Coronary artery (tissue), 2 donors: ENCODE measurements around the gene LY6G5C.

Experiments used
- DNase-seq: peaks from one replicate; pipeline ENCODE4 v3.0.0-alpha.2; 2017; ENCODE audit warnings: low spot score
- H3K27ac ChIP-seq, 2 donors: fragments of 200-600 bp; sonication (generic); one replicate each; pipeline ENCODE4 v1.5.1; 2016 to 2019
- H3K4me3 ChIP-seq: fragments of 200-600 bp; sonication (generic); 2 replicates; pipeline ENCODE4 v1.5.1; 2016; ENCODE audit warnings: mild to moderate bottlenecking, moderate library complexity
- CTCF ChIP-seq: fragments of 200-600 bp; sonication (generic); IDR thresholded peaks from one replicate; pipeline ENCODE4 v1.5.1; 2019; ENCODE audit warnings: antibody characterized with exemption

Gene LY6G5C

DNA sequence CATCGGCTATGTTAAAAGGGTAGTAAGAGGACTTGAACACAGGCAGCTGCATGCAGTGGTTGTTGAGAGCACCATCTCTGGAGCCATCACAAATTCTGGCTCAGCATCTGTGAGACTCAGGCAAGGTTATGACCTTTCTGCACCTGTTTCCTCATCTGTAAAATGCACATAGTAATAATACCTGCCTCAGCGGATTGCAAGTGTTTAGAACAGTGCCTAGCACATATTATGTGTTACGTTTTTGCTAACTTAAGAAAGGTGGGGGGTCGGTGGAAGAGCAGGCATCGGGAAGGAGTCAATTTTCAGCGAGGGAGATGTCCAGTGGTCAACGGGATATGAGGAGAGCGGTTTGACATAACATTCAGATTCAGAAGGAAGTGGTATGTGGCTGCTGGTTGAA is 2.9 kb downstream of the LY6G5C start:
- H3K4me3 ChIP-seq: no peak overlapping the region
- no peak for TF ChIP-seq CTCF
- H3K27ac ChIP-seq: no peak overlapping the region
- DNase-seq: no peak

GRCh38 chr6:31676904-31677303 is 4.0 kb downstream of the LY6G5C start:
- H3K27ac ChIP-seq: no peak overlapping the region
- DNase-seq: no peak
- no peak for TF ChIP-seq CTCF
- no peak overlapping the region for H3K4me3 ChIP-seq

DNA sequence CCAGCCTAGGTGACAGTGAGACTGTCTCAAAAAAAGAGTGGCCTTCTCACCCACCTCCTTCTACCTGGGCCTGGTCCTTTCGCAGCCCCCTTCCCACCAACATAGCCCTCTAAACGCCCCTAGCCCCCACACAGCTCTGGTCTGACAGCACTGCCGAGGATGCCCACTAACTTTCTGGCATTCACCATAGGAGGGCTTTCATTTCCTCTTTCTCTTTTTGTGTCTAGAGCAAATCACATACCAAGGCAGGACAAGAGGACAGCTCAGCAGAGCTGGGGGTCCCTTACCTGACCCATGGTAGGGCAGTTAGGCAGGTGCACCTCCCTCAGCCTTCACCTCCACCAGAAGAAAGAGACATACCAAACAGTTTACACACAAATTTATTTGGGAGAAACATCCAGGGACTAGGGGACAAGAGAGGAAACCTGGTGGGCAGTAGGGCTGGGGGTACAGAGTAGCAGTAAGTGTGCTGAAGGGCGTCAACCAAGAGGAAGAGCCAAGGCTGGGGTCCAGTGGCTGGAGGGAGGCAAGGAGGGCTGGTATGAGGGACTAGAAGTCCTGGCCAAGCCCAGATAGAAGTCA is 4.5 kb downstream of the LY6G5C start:
- no peak overlapping the region for H3K27ac ChIP-seq
- TF ChIP-seq CTCF: no peak
- no peak for DNase-seq
- H3K4me3 ChIP-seq: no peak overlapping the region

DNA sequence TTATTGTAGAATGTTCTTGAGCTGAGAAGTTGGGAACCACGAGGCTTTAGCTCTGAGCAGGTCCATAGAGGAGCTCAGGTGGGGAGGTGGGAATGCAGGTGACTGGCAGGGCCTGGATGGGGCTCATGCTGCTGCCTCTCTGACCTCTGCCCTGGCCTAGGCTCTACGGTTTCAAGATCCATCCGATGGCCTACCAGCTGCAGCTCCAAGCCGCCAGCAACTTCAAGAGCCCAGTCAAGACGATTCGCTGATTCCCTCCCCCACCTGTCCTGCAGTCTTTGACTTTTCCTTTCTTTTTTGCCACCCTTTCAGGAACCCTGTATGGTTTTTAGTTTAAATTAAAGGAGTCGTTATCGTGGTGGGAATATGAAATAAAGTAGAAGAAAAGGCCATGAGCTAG is 11.2 kb downstream of the LY6G5C start, which contains the start of gene LY6G5B:
LY6G5B (plus strand) TSS at position 301 of the 400 bp plus-strand sequence. CDS start 975 bp downstream, outside the sequence.
- TF ChIP-seq CTCF: no peak
- H3K4me3 ChIP-seq: no peak within 1 kb of the TSS
- DNase-seq: no peak
- no peak within 1 kb of the TSS for H3K27ac ChIP-seq

- DNase-seq: no peak
- Histone ChIP-seq H3K27ac (peak overlapping the region; percentile 88 to 96), H3K4me3 (peak overlapping the region; percentile 82)
- no peak for TF ChIP-seq CTCF
Measured at GRCh38 chr6:31666337-31666965, 14.4 kb downstream of the LY6G5C start.

DNA sequence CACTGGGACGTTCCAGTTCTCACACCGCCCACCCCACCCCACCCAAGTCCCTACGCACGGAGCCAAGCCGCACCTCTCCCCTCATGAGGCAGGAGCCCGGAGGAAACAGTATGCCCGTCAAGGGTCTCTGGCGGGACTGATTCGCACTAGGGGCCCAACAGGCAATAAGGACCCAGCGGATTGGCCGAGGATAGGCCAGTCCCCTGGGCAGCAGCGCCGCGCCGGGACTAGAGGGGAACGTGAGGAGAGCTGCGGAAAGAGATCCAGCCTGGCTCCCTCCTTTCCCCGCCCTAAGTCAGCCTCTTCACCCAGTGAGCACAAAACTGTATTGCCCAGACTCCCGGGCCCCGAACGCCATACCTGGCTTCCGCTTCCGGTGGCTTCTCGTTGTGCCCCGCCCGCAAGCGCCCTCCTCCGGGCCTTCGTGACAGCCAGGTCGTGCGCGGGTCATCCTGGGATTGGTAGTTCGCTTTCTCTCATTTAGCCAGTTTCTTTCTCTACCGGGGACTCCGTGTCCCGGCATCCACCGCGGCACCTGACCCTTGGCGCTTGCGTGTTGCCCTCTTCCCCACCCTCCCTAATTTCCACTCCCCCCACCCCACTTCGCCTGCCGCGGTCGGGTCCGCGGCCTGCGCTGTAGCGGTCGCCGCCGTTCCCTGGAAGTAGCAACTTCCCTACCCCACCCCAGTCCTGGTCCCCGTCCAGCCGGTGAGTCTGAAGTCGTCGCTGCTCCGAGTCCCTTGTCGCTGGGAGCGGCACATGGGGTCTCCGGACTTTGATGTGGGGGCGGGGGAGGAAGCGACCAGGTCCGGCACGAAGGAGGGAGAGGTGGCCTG is 15.1 kb downstream of the LY6G5C start, which contains the start of gene CSNK2B:
CSNK2B (plus strand) TSS at position 580 of the 836 bp plus-strand sequence. CDS start 752 bp downstream, outside the sequence.
- Histone ChIP-seq H3K4me3 (peak within 1 kb of the TSS; percentile 82), H3K27ac (peak within 1 kb of the TSS; percentile 88 to 96)
- peak; percentile 100 for DNase-seq
- TF ChIP-seq CTCF: no peak
